DND-41 (cell line): ENCODE measurements around the gene SFSWAP.
"Not testable (repeated sequence)": the region's sequence is repeated elsewhere in the genome, so short reads cannot be mapped to it uniquely, and the experiment has no call there.

ENCODE experiments used
- ATAC-seq: fragments of 200-7000 bp; cut with Tn5 transposase; 3 replicates; pipeline ENCODE4 v1.9.1; 2021; ENCODE audit warnings: low read depth; ENCODE audit not compliant: insufficient read depth
- DNase-seq: peaks from one replicate; pipeline ENCODE4 v3.0.0-alpha.2; 2020
- H2AFZ ChIP-seq: 2 replicates; pipeline ENCODE4 v1.6.0; 2012; ENCODE audit warnings: low read depth, low read length
- H3K27ac ChIP-seq: 2 replicates; pipeline ENCODE4 v1.5.1; 2012; ENCODE audit warnings: low read length, inconsistent platforms
- H3K27me3 ChIP-seq: fragments of 200-600 bp; sonication (generic); 2 replicates; pipeline ENCODE4 v1.6.0; 2012; ENCODE audit warnings: low read length, mild to moderate bottlenecking, inconsistent platforms; ENCODE audit not compliant: insufficient read depth, poor library complexity
- H3K36me3 ChIP-seq: 2 replicates; pipeline ENCODE4 v1.5.1; 2012; ENCODE audit warnings: low read length, inconsistent platforms; ENCODE audit not compliant: insufficient read depth
- H3K4me1 ChIP-seq: 2 replicates; pipeline ENCODE4 v1.5.1; 2012; ENCODE audit warnings: mild to moderate bottlenecking, low read length; ENCODE audit not compliant: insufficient read depth
- H3K4me2 ChIP-seq: 2 replicates; pipeline ENCODE4 v1.6.0; 2012; ENCODE audit warnings: mild to moderate bottlenecking, moderate library complexity, low read length, inconsistent platforms; ENCODE audit not compliant: insufficient read depth
- H3K4me3 ChIP-seq, 2 experiments: fragments of 200-600 bp in 1 of 2; shearing (Covaris generic) in 1 of 2; 2 replicates each; pipeline ENCODE4 v1.5.1; 2012 to 2016; ENCODE audit warnings: inconsistent platforms in 2 of 2, low read length in 2 of 2, mild to moderate bottlenecking in 2 of 2, low read depth in 1 of 2, moderate library complexity in 1 of 2
- H3K79me2 ChIP-seq: 2 replicates; pipeline ENCODE4 v1.6.0; 2012; ENCODE audit warnings: low read length, inconsistent platforms; ENCODE audit not compliant: insufficient read depth
- H3K9ac ChIP-seq: 2 replicates; pipeline ENCODE4 v1.6.0; 2012; ENCODE audit warnings: low read depth, mild to moderate bottlenecking, inconsistent platforms, low read length, moderate library complexity
- H3K9me3 ChIP-seq: 2 replicates; pipeline ENCODE4 v1.5.1; 2012; ENCODE audit warnings: low read length, moderate library complexity, mild to moderate bottlenecking, inconsistent platforms; ENCODE audit not compliant: insufficient read depth, severe bottlenecking
- H4K20me1 ChIP-seq: 2 replicates; pipeline ENCODE4 v1.6.0; 2012; ENCODE audit warnings: low read length; ENCODE audit not compliant: insufficient read depth
- EZH2 ChIP-seq: IDR thresholded peaks from 3 replicates; pipeline ENCODE4 v1.6.1; 2012; ENCODE audit warnings: borderline replicate concordance, low read depth, mild to moderate bottlenecking, moderate library complexity, low read length, inconsistent platforms; ENCODE audit not compliant: severe bottlenecking
- TF ChIP-seq, protein P1 (sequence below): IDR thresholded peaks from 2 replicates; pipeline ENCODE4 v1.5.1; 2012; ENCODE audit warnings: borderline replicate concordance, low read length, moderate library complexity, mild to moderate bottlenecking; ENCODE audit not compliant: poor library complexity, severe bottlenecking; ENCODE audit errors: extremely low read depth

The SFSWAP gene

GRCh38 chr12:131679186-131679585 is 31.7 kb upstream of the SFSWAP start:
- not testable (repeated sequence) for H2AFZ ChIP-seq, H3K27ac ChIP-seq, H3K4me3 ChIP-seq, H3K9ac ChIP-seq, H3K9me3 ChIP-seq, H4K20me1 ChIP-seq, DNase-seq, H3K79me2 ChIP-seq, H3K4me2 ChIP-seq, H3K27me3 ChIP-seq, ATAC-seq, H3K4me1 ChIP-seq, H3K36me3 ChIP-seq

- not testable (repeated sequence) for H3K27me3 ChIP-seq, H2AFZ ChIP-seq, H3K9me3 ChIP-seq, H3K4me3 ChIP-seq, H3K4me2 ChIP-seq, H3K4me1 ChIP-seq, H3K36me3 ChIP-seq, ATAC-seq, H3K9ac ChIP-seq, DNase-seq, H3K27ac ChIP-seq, H4K20me1 ChIP-seq, H3K79me2 ChIP-seq
Measured at GRCh38 chr12:131679816-131680215, 31.1 kb upstream of the SFSWAP start.

DNA sequence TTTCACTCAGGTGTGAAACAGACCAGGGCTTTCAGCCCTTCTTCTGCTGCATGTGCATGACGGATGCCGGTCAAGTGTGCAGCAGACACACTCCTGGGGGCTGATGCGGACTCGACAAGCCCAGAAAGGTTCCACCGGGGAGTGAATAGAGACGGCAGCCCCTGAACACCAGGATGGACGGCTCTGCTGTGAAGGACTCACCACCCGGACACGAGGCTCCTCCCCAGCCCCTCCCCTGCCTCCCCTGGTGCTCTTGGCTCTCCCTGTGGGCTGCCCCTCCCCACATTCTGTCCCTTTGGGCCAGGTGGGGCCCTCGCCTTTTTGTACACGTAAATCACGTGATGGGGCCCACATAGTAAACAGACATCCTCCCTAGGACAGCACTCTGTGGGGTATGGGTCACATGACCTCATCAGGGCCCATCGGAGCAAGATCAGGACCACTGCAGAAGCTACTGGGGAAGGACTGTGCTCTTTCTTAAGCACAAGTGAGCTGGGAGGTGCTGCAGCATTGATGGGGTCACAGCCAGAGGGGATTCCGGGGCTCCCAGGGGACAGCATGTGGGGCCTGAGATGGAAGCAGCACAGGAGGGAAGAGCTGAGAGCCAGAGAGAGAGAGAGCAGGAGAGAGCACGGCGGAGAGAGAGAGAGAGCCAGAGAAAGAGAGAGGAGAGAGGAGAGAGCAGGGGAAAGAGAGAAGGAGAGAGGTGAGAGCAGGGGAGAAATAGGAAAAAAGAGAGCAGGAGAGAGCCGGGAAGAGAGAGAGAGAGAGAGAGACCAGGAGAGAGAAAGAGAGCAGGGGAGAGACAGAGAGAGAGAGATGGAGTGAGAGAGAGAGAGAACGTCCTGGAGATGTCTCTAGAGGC is 30.3 kb upstream of the SFSWAP start:
- H3K27ac ChIP-seq, H3K4me2 ChIP-seq, H3K27me3 ChIP-seq, H3K36me3 ChIP-seq, ATAC-seq, H4K20me1 ChIP-seq, H3K9me3 ChIP-seq, H3K9ac ChIP-seq, H2AFZ ChIP-seq, H3K4me3 ChIP-seq, H3K4me1 ChIP-seq, DNase-seq, H3K79me2 ChIP-seq: not testable (repeated sequence)

- H3K27me3 ChIP-seq: no peaks in the 10 kb centered on the region
- H3K4me3 ChIP-seq: no peak overlapping the region
- no peaks in the 10 kb centered on the region for H3K36me3 ChIP-seq
- H3K9me3 ChIP-seq: no peaks in the 10 kb centered on the region
- no peak overlapping the region for H3K4me2 ChIP-seq
- no peak overlapping the region for H3K27ac ChIP-seq
- DNase-seq: no peak
- no peak for ATAC-seq
- no peak for TF ChIP-seq EZH2
- TF ChIP-seq, protein P1, sequence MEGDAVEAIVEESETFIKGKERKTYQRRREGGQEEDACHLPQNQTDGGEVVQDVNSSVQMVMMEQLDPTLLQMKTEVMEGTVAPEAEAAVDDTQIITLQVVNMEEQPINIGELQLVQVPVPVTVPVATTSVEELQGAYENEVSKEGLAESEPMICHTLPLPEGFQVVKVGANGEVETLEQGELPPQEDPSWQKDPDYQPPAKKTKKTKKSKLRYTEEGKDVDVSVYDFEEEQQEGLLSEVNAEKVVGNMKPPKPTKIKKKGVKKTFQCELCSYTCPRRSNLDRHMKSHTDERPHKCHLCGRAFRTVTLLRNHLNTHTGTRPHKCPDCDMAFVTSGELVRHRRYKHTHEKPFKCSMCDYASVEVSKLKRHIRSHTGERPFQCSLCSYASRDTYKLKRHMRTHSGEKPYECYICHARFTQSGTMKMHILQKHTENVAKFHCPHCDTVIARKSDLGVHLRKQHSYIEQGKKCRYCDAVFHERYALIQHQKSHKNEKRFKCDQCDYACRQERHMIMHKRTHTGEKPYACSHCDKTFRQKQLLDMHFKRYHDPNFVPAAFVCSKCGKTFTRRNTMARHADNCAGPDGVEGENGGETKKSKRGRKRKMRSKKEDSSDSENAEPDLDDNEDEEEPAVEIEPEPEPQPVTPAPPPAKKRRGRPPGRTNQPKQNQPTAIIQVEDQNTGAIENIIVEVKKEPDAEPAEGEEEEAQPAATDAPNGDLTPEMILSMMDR: no peak
- no peaks in the 10 kb centered on the region for H3K4me1 ChIP-seq
- no peak overlapping the region for H2AFZ ChIP-seq
- no peaks in the 10 kb centered on the region for H3K79me2 ChIP-seq
- no peaks in the 10 kb centered on the region for H4K20me1 ChIP-seq
- H3K9ac ChIP-seq: no peak overlapping the region
Measured at GRCh38 chr12:131681257-131681620, 29.7 kb upstream of the SFSWAP start.

DNA sequence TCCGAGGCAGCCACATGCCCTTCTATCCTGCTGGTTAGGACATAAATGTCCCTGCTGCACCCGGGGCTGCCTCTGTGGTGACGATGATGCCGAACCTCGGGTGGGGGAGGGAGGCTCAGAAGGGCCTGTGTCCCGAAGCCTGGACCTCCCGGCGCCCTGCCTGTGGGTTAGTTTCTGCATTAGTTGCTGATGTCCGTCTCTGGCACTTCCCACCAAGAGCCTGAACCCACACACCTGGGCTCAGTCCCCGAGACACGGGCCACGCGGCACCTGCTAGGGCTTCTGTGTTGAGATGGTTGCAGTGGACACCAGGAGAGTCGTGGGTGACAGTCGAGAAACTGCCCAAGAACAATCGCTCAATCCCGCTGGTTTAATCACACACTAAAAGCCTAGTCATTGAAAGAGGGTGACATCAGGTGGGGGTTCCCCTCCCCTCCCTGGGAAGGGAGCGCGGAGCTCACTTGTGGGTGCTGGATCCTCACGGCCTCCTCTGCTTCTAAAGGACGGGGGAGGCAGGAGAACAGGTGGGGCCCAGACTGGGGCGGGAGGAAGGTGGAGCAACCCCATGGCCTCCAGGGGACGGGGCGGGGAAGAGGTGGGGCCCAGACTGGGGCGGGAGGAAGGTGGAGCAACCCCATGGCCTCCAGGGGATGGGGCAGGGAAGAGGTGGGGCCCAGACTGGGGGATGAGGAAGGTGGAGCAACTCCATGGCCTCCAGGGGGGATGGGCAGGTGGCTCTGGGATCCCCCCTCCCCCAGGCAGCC is 29.0 kb upstream of the SFSWAP start:
- H3K4me2 ChIP-seq, H3K9ac ChIP-seq: not testable (repeated sequence)
- ATAC-seq: peak; percentile 64

More for the DNA sequence above, 29.0 kb upstream of the SFSWAP start:
- not testable (repeated sequence) for H4K20me1 ChIP-seq, H3K9me3 ChIP-seq, H3K79me2 ChIP-seq, H3K4me3 ChIP-seq, H2AFZ ChIP-seq, H3K36me3 ChIP-seq, H3K27ac ChIP-seq, H3K27me3 ChIP-seq, H3K4me1 ChIP-seq
- DNase-seq: peak; percentile 18
